Measurements from ENCODE around the gene AFAP1. TPM values are rescaled to one million over a fixed set of nuclear protein-coding genes. Genes with fewer than 3 reads are reported as not detected.

The AFAP1 gene
- total RNA-seq, 4 donors from 2014 or later = 8.2 to 55.0 (median 28.9) TPM

GRCh38 chr4:7777017-7777710 lies 162.5 kb downstream of the AFAP1 start:
- Histone ChIP-seq H3K27me3 (no peaks in the 10 kb centered on the region), H3K4me1 (peaks cover 7 to 18% of the 10 kb centered on the region in 2 donors), H3K36me3 (no peaks in the 10 kb centered on the region), H3K4me3 (no peak overlapping the region), H3K27ac (no peak overlapping the region), H3K9me3 (no peaks in the 10 kb centered on the region)
- intact Hi-C loops (cut with DNase I; ENCODE audit: low total_unique reads) = no loop called here
- DNase-seq = no peak
- TF ChIP-seq, protein P1, sequence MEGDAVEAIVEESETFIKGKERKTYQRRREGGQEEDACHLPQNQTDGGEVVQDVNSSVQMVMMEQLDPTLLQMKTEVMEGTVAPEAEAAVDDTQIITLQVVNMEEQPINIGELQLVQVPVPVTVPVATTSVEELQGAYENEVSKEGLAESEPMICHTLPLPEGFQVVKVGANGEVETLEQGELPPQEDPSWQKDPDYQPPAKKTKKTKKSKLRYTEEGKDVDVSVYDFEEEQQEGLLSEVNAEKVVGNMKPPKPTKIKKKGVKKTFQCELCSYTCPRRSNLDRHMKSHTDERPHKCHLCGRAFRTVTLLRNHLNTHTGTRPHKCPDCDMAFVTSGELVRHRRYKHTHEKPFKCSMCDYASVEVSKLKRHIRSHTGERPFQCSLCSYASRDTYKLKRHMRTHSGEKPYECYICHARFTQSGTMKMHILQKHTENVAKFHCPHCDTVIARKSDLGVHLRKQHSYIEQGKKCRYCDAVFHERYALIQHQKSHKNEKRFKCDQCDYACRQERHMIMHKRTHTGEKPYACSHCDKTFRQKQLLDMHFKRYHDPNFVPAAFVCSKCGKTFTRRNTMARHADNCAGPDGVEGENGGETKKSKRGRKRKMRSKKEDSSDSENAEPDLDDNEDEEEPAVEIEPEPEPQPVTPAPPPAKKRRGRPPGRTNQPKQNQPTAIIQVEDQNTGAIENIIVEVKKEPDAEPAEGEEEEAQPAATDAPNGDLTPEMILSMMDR (IDR thresholded peaks at IDR 0.05) = no peak
- TF ChIP-seq POLR2A (IDR thresholded peaks at IDR 0.05) = no peak

DNA sequence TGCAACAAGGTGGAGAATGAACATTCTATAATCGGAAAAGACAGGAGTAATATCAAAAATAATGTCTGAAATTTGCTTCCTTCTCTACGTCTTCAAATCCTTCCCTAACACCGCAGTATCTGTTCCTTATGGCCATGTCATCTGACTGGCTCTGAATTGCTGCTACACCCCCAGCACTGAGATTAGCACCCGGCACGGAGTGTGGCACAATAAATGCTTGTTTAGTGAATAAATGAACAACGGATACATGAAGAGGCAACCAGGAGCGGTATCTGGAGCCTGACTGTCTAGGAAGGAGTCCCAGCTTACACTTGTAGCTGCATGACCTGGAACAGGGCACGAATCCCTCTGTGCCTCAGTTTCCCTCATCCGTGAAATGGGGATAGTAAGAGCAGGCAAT lies 164.3 kb downstream of the AFAP1 start:
- Histone ChIP-seq H3K4me3 (no peak overlapping the region), H3K27me3 (no peaks in the 10 kb centered on the region), H3K4me1 (peaks cover 0 to 14% of the 10 kb centered on the region in 2 donors), H3K9me3 (no peaks in the 10 kb centered on the region), H3K36me3 (no peaks in the 10 kb centered on the region), H3K27ac (no peak overlapping the region)
- intact Hi-C loops (cut with DNase I; ENCODE audit: low total_unique reads) = no loop called here
- TF ChIP-seq, protein P1 (IDR thresholded peaks at IDR 0.05) = no peak
- TF ChIP-seq POLR2A (IDR thresholded peaks at IDR 0.05) = no peak
- no peak for DNase-seq

GRCh38 chr4:7774301-7775294 lies 165.1 kb downstream of the AFAP1 start:
- DNase-seq = no peak
- intact Hi-C loops (cut with DNase I; ENCODE audit: low total_unique reads) = no loop called here
- H3K27ac ChIP-seq = no peak overlapping the region
- H3K36me3 ChIP-seq = no peaks in the 10 kb centered on the region
- H3K4me1 ChIP-seq = peaks cover 0 to 9% of the 10 kb centered on the region in 2 donors
- no peak overlapping the region for H3K4me3 ChIP-seq
- no peaks in the 10 kb centered on the region for H3K27me3 ChIP-seq
- no peaks in the 10 kb centered on the region for H3K9me3 ChIP-seq
- TF ChIP-seq POLR2A (IDR thresholded peaks at IDR 0.05) = no peak
- TF ChIP-seq, protein P1 (IDR thresholded peaks at IDR 0.05) = no peak

GRCh38 chr4:7773401-7774180 lies 166.1 kb downstream of the AFAP1 start:
- Histone ChIP-seq H3K4me1 (peaks cover 0 to 1% of the 10 kb centered on the region in 2 donors), H3K4me3 (no peak overlapping the region), H3K36me3 (no peaks in the 10 kb centered on the region), H3K27me3 (no peaks in the 10 kb centered on the region), H3K9me3 (no peaks in the 10 kb centered on the region), H3K27ac (no peak overlapping the region)
- TF ChIP-seq, protein P1 (IDR thresholded peaks at IDR 0.05) = no peak
- no peak for TF ChIP-seq POLR2A (IDR thresholded peaks at IDR 0.05)
- intact Hi-C loops (cut with DNase I; ENCODE audit: low total_unique reads) = no loop called here
- DNase-seq = no peak

All from uterus (tissue), 4 donors.